HepG2 (cell line): ENCODE results near the gene MED15.

ENCODE experiments used
- AHDC1 ChIP-seq: sonication (generic); formaldehyde crosslinking; IDR thresholded peaks from 2 replicates; pipeline ENCODE4 v1.5.1; 2020; ENCODE audit warnings: mild to moderate bottlenecking, missing genetic modification reagents, borderline replicate concordance
- ATF1 ChIP-seq: IDR thresholded peaks from 2 replicates; pipeline ENCODE4 v1.6.1; 2016; ENCODE audit warnings: mild to moderate bottlenecking, control low read depth
- CBX2 ChIP-seq, 2 experiments: fragments of 200-600 bp in 1 of 2; sonication (generic); formaldehyde crosslinking in 1 of 2; IDR thresholded peaks; 2 replicates each; pipeline versions ENCODE4 v1.7.0 to v1.8.1; 2018 to 2022; ENCODE audit warnings: low read depth in 2 of 2, low read length in 1 of 2, mild to moderate bottlenecking in 1 of 2, missing genetic modification reagents in 1 of 2
- CTCF ChIP-seq: sonication (generic); formaldehyde crosslinking; IDR thresholded peaks from 2 replicates; pipeline ENCODE4 v1.5.0; 2020; ENCODE audit warnings: mild to moderate bottlenecking, missing genetic modification reagents, moderate library complexity
- HDAC2 ChIP-seq: sonication (generic); formaldehyde crosslinking; IDR thresholded peaks from 2 replicates; pipeline ENCODE4 v1.4.0; 2020; ENCODE audit warnings: missing genetic modification reagents
- MAFK ChIP-seq, 2 experiments: IDR thresholded peaks in 1 of 2; conservative IDR thresholded peaks in 1 of 2; 2 replicates each; pipeline ENCODE4 v1.6.1; 2011; ENCODE audit warnings: improper control_type of control experiment in 2 of 2, low read length in 2 of 2
- PBX3 ChIP-seq: sonication (generic); formaldehyde crosslinking; IDR thresholded peaks from 2 replicates; pipeline ENCODE4 v1.8.1; 2023; ENCODE audit warnings: missing genetic modification reagents, inconsistent platforms, borderline replicate concordance
- RORA ChIP-seq: sonication (generic); formaldehyde crosslinking; IDR thresholded peaks from 2 replicates; pipeline ENCODE4 v1.5.0; 2020; ENCODE audit warnings: mild to moderate bottlenecking, missing genetic modification reagents, moderate library complexity
- TBL1XR1 ChIP-seq: fragments of 150-350 bp; IDR thresholded peaks from 2 replicates; pipeline ENCODE4 v1.6.1; 2014; ENCODE audit warnings: borderline replicate concordance, low read length; ENCODE audit not compliant: partially characterized antibody
- TCF12 ChIP-seq, 2 experiments: fragments of 450-650 bp in 1 of 2; sonication (generic) in 1 of 2; formaldehyde crosslinking in 1 of 2; IDR thresholded peaks; 2 replicates each; pipeline versions ENCODE4 v1.6.1 to v1.8.0; 2017 to 2022; ENCODE audit warnings: antibody characterized with exemption in 1 of 2, mild to moderate bottlenecking in 1 of 2, missing genetic modification reagents in 1 of 2, moderate library complexity in 1 of 2
- ZFX ChIP-seq: sonication (generic); formaldehyde crosslinking; IDR thresholded peaks from 2 replicates; pipeline ENCODE4 v1.4.0; 2020; ENCODE audit warnings: mild to moderate bottlenecking, low read depth, missing genetic modification reagents, moderate library complexity
- ZKSCAN1 ChIP-seq: fragments of 150-350 bp; IDR thresholded peaks from 2 replicates; pipeline ENCODE4 v1.6.1; 2014; ENCODE audit warnings: low read length
- ZNF350 ChIP-seq: sonication (generic); formaldehyde crosslinking; IDR thresholded peaks from 2 replicates; pipeline ENCODE4 v1.4.0; 2020; ENCODE audit warnings: mild to moderate bottlenecking, low read depth, missing genetic modification reagents, borderline replicate concordance

GRCh38 chr22:20549232-20549841 is 41.9 kb downstream of the MED15 start:
- TF ChIP-seq ATF1 (CRISPR knock-in tag) (no peak), HDAC2 (CRISPR knock-in tag) (no peak), ZFX (CRISPR knock-in tag) (no peak), MAFK (conservative IDR thresholded peaks at IDR 0.05 in 1 of 2, IDR thresholded peaks at IDR 0.05 in 1 of 2; ENCODE audit: low read length in 2 of 2) (no peak), ZKSCAN1 (no peak), CBX2 (IDR thresholded peaks at IDR 0.05; ENCODE audit: low read depth, low read length) (no peak), CBX2 (CRISPR knock-in tag; IDR thresholded peaks at IDR 0.05; ENCODE audit: low read depth) (no peak), CTCF (no peak), PBX3 (no peak), TCF12 (IDR thresholded peaks at IDR 0.05) (no peak), TCF12 (CRISPR knock-in tag; IDR thresholded peaks at IDR 0.05) (no peak), AHDC1 (no peak), TBL1XR1 (no peak), ZNF350 (no peak), RORA (no peak)
